AG09309 (cell line): ENCODE results near the gene EPB41L3.

ENCODE experiments used
- DNase-seq: peaks from one replicate; pipeline ENCODE4 v3.0.0-alpha.2; 2010; ENCODE audit warnings: low read depth
- H3K4me3 ChIP-seq: 2 replicates; pipeline ENCODE4 v1.5.1; 2011; ENCODE audit warnings: mild to moderate bottlenecking, low read depth, low read length, moderate library complexity; ENCODE audit not compliant: control insufficient read depth
- CTCF ChIP-seq: IDR thresholded peaks from 2 replicates; pipeline ENCODE4 v1.5.1; 2011; ENCODE audit warnings: mild to moderate bottlenecking, low read depth, low read length, inconsistent platforms; ENCODE audit not compliant: insufficient read depth, control insufficient read depth; ENCODE audit errors: missing control alignments

Gene EPB41L3

GRCh38 chr18:5380586-5380985 is 163.2 kb downstream of the EPB41L3 start:
- no peak overlapping the region for H3K4me3 ChIP-seq
- DNase-seq, result no peak
- TF ChIP-seq CTCF, result no peak

GRCh38 chr18:5376986-5377385 is 166.8 kb downstream of the EPB41L3 start:
- no peak overlapping the region for H3K4me3 ChIP-seq
- TF ChIP-seq CTCF, result no peak
- DNase-seq, result no peak

- no peak for TF ChIP-seq CTCF
- DNase-seq, result no peak
Observed at GRCh38 chr18:5370332-5370731, 173.5 kb downstream of the EPB41L3 start.

GRCh38 chr18:5369513-5369912 is 174.3 kb downstream of the EPB41L3 start:
- no peak overlapping the region for H3K4me3 ChIP-seq
- TF ChIP-seq CTCF, result no peak
- no peak for DNase-seq

More at GRCh38 chr18:5370332-5370731, 173.5 kb downstream of the EPB41L3 start:
- no peak overlapping the region for H3K4me3 ChIP-seq

- H3K4me3 ChIP-seq, result no peak overlapping the region
- no peak for TF ChIP-seq CTCF
- DNase-seq, result no peak
Observed at GRCh38 chr18:5365443-5365842, 178.4 kb downstream of the EPB41L3 start.

GRCh38 chr18:5350636-5351035 is 193.2 kb downstream of the EPB41L3 start:
- no peak overlapping the region for H3K4me3 ChIP-seq
- no peak for DNase-seq
- TF ChIP-seq CTCF, result no peak
